Measurements from ENCODE around the gene CTSD.

Gene CTSD

DNA sequence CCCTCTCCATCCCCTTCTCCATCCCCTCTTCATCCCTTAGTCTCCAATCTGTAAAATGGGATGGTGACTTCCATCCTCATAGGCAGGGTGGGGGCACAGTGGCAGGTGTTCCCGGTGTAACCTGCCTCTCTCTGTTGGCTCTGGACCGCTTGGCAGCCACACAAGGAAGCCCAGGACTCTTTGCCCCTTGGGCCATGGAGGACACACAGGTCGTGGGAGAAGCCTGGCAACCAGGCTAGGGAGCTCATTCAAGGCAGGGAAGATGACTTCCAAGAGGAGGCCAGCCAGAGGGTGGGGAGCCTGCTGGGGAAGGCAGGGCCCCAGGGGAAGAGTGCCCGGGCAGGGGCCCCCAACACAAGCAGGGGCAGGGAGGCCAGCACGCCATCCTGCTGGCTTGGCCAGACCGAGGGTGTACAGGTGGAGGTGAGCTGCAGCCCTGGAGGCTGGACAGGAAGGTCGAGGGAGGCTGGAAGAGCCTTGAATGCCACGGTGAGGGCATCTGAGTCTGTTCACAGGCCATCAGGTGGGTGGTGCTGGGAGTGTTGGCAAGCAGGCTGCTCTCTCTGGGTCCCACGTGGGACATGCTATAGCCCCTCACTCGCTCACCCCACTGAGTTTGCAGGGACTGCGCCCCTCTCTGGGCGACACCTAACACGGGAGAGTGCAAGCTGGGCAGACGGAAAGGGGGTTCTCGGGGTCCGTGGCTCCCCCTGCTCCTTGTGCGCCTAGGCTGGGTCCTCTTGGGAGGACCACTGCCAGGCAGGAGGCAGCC lies 15.5 kb upstream of the CTSD start:
- H3F3A ChIP-seq (ENCODE audit: low read depth), result no peaks in the 10 kb centered on the region
- no peak overlapping the region for H2AFZ ChIP-seq (ENCODE audit: low read length)
- no peaks in the 10 kb centered on the region for H3K27me3 ChIP-seq (ENCODE audit: insufficient read depth, low read length, poor library complexity, severe bottlenecking)
- H3K4me2 ChIP-seq (ENCODE audit: low read depth, low read length, poor library complexity, severe bottlenecking), result no peak overlapping the region
- H3K4me1 ChIP-seq (ENCODE audit: insufficient read depth, low read length, poor library complexity, severe bottlenecking), result peaks cover 21% of the 10 kb centered on the region
- H3K9ac ChIP-seq (ENCODE audit: low read depth, low read length, poor library complexity, severe bottlenecking), result no peak overlapping the region
- no peaks in the 10 kb centered on the region for H3K9me2 ChIP-seq (replicated peaks; ENCODE audit: low read depth, low read length)
- no peak overlapping the region for H3K4me3 ChIP-seq (ENCODE audit: low read length, poor library complexity, severe bottlenecking)
- no peaks in the 10 kb centered on the region for H3K36me3 ChIP-seq (ENCODE audit: insufficient read depth, low read length)
- no peaks in the 10 kb centered on the region; the same call in 1 of the 2 replicates for H3K9me3 ChIP-seq (ENCODE audit: insufficient read depth, low read depth, low read length)
- H3K79me2 ChIP-seq (ENCODE audit: insufficient read depth, low read length), result no peaks in the 10 kb centered on the region
- H4K20me1 ChIP-seq (ENCODE audit: insufficient read depth, low read length, poor library complexity, severe bottlenecking), result no peaks in the 10 kb centered on the region
- TF ChIP-seq, protein P1, sequence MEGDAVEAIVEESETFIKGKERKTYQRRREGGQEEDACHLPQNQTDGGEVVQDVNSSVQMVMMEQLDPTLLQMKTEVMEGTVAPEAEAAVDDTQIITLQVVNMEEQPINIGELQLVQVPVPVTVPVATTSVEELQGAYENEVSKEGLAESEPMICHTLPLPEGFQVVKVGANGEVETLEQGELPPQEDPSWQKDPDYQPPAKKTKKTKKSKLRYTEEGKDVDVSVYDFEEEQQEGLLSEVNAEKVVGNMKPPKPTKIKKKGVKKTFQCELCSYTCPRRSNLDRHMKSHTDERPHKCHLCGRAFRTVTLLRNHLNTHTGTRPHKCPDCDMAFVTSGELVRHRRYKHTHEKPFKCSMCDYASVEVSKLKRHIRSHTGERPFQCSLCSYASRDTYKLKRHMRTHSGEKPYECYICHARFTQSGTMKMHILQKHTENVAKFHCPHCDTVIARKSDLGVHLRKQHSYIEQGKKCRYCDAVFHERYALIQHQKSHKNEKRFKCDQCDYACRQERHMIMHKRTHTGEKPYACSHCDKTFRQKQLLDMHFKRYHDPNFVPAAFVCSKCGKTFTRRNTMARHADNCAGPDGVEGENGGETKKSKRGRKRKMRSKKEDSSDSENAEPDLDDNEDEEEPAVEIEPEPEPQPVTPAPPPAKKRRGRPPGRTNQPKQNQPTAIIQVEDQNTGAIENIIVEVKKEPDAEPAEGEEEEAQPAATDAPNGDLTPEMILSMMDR (conservative IDR thresholded peaks at IDR 0.05; ENCODE audit: low read length), result no peak
- no peak for TF ChIP-seq EZH2phosphoT487 (IDR thresholded peaks at IDR 0.05; ENCODE audit: borderline replicate concordance)

DNA sequence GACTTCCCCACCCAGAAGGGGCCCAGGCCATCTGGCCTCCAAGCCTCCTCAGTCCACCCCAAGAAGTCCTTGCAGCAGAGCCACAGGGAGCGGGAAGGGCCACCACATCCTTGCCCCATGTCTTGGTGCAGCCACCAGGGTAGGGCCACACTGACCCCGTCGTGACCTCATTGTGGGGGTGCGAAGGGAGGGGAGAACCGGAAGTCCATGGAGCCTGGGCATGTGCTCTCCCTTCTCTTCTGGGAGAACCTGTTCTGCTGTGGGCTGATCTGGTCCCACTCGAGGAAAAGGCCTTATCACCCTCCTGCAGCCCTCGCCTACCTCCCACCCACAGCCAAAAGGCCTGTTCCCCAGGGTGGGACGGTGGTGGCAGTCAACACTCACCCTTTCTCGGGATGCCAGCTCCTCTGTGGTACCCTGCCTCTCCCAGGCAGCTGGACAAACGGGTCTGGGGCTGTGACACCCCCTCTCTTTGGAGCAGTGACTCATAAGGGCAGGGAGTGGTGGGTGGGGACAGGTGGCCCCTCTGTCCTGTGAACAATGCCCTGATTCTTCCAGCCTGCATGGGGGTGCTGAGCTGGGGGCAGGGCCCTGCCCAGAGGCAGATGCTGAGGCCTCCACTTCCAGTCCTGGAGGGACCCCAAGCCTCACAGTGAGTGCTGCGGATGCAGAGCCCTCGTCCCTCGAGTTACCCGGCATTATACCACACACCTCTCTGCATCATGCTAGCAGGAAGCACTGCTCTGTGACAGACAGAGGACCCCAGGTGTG lies 14.6 kb upstream of the CTSD start:
- H3K27me3 ChIP-seq (ENCODE audit: insufficient read depth, low read length, poor library complexity, severe bottlenecking), result no peaks in the 10 kb centered on the region
- no peak overlapping the region for H3K4me2 ChIP-seq (ENCODE audit: low read depth, low read length, poor library complexity, severe bottlenecking)
- no peaks in the 10 kb centered on the region for H3K36me3 ChIP-seq (ENCODE audit: insufficient read depth, low read length)
- no peaks in the 10 kb centered on the region for H3K9me2 ChIP-seq (replicated peaks; ENCODE audit: low read depth, low read length)
- H3K9ac ChIP-seq (ENCODE audit: low read depth, low read length, poor library complexity, severe bottlenecking), result no peak overlapping the region
- no peaks in the 10 kb centered on the region for H3K79me2 ChIP-seq (ENCODE audit: insufficient read depth, low read length)
- H3F3A ChIP-seq (ENCODE audit: low read depth), result no peaks in the 10 kb centered on the region
- no peaks in the 10 kb centered on the region; the same call in 1 of the 2 replicates for H3K9me3 ChIP-seq (ENCODE audit: insufficient read depth, low read depth, low read length)
- no peak overlapping the region for H3K4me3 ChIP-seq (ENCODE audit: low read length, poor library complexity, severe bottlenecking)
- no peaks in the 10 kb centered on the region for H4K20me1 ChIP-seq (ENCODE audit: insufficient read depth, low read length, poor library complexity, severe bottlenecking)
- peaks cover 28% of the 10 kb centered on the region for H3K4me1 ChIP-seq (ENCODE audit: insufficient read depth, low read length, poor library complexity, severe bottlenecking)
- TF ChIP-seq, protein P1 (conservative IDR thresholded peaks at IDR 0.05; ENCODE audit: low read length), result no peak
- TF ChIP-seq EZH2phosphoT487 (IDR thresholded peaks at IDR 0.05; ENCODE audit: borderline replicate concordance), result no peak
- H2AFZ ChIP-seq (ENCODE audit: low read length), result no peak overlapping the region

GRCh38 chr11:1777737-1778136 lies 14.0 kb upstream of the CTSD start:
- no peaks in the 10 kb centered on the region for H3K27me3 ChIP-seq (ENCODE audit: insufficient read depth, low read length, poor library complexity, severe bottlenecking)
- H3K9me3 ChIP-seq (ENCODE audit: insufficient read depth, low read depth, low read length), result no peaks in the 10 kb centered on the region; the same call in 1 of the 2 replicates
- no peaks in the 10 kb centered on the region for H4K20me1 ChIP-seq (ENCODE audit: insufficient read depth, low read length, poor library complexity, severe bottlenecking)
- no peaks in the 10 kb centered on the region for H3K79me2 ChIP-seq (ENCODE audit: insufficient read depth, low read length)
- no peaks in the 10 kb centered on the region for H3F3A ChIP-seq (ENCODE audit: low read depth)
- H2AFZ ChIP-seq (ENCODE audit: low read length), result no peak overlapping the region
- TF ChIP-seq EZH2phosphoT487 (IDR thresholded peaks at IDR 0.05; ENCODE audit: borderline replicate concordance), result no peak
- TF ChIP-seq, protein P1 (conservative IDR thresholded peaks at IDR 0.05; ENCODE audit: low read length), result no peak
- no peak overlapping the region for H3K4me3 ChIP-seq (ENCODE audit: low read length, poor library complexity, severe bottlenecking)
- no peaks in the 10 kb centered on the region for H3K9me2 ChIP-seq (replicated peaks; ENCODE audit: low read depth, low read length)
- peaks cover 28% of the 10 kb centered on the region for H3K4me1 ChIP-seq (ENCODE audit: insufficient read depth, low read length, poor library complexity, severe bottlenecking)
- H3K9ac ChIP-seq (ENCODE audit: low read depth, low read length, poor library complexity, severe bottlenecking), result no peak overlapping the region
- no peaks in the 10 kb centered on the region for H3K36me3 ChIP-seq (ENCODE audit: insufficient read depth, low read length)
- no peak overlapping the region for H3K4me2 ChIP-seq (ENCODE audit: low read depth, low read length, poor library complexity, severe bottlenecking)

All from Loucy (cell line).